Gastroesophageal sphincter (tissue), 3 donors: Measurements from ENCODE around the gene STMN1.

Experiments used
- POLR2A ChIP-seq, 2 donors: fragments of 450-650 bp; IDR thresholded peaks; one replicate each; pipeline ENCODE4 v1.6.1; 2017; ENCODE audit warnings: antibody characterized with exemption in 2 of 2, mild to moderate bottlenecking in 2 of 2, moderate library complexity in 1 of 2
- TF ChIP-seq, protein P1 (sequence below), 4 experiments: fragments of 200-600 bp in 2 of 4; fragments of 450-650 bp in 2 of 4; sonication (generic) in 1 of 4; IDR thresholded peaks; one replicate each; pipeline ENCODE4 v1.5.1; 2017 to 2019; ENCODE audit warnings: antibody characterized with exemption in 4 of 4, mild to moderate bottlenecking in 2 of 4, moderate library complexity in 2 of 4

DNA sequence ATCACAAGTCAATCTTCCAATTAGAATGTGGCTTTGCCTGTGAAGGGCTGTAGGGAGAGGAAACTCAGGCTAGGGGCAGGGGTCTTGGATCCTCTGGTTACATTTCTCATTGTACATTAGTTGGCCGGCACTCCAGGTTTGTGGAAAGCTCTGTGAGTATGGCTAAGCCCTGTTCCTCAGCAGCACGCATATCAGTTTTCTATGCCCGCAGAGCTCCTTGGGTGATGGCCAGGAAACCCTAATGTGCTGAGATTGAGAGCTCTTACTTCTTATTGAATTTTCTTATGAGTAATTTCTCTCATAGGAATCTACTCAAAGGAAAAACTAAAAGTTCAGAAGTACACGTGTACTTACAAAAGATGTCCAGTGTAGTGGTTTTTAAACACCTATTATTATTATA is 30.7 kb upstream of the STMN1 start:
- TF ChIP-seq POLR2A (IDR thresholded peaks at IDR 0.05) = no peak
- TF ChIP-seq, protein P1, sequence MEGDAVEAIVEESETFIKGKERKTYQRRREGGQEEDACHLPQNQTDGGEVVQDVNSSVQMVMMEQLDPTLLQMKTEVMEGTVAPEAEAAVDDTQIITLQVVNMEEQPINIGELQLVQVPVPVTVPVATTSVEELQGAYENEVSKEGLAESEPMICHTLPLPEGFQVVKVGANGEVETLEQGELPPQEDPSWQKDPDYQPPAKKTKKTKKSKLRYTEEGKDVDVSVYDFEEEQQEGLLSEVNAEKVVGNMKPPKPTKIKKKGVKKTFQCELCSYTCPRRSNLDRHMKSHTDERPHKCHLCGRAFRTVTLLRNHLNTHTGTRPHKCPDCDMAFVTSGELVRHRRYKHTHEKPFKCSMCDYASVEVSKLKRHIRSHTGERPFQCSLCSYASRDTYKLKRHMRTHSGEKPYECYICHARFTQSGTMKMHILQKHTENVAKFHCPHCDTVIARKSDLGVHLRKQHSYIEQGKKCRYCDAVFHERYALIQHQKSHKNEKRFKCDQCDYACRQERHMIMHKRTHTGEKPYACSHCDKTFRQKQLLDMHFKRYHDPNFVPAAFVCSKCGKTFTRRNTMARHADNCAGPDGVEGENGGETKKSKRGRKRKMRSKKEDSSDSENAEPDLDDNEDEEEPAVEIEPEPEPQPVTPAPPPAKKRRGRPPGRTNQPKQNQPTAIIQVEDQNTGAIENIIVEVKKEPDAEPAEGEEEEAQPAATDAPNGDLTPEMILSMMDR (IDR thresholded peaks at IDR 0.05) = no peak
